ENCODE results near the gene H3-3A.

GRCh38 chr1:226092965-226093364 is 30.4 kb downstream of the H3-3A start:
- TF ChIP-seq ESRRA (IDR thresholded peaks at IDR 0.05; ENCODE audit: low read length) (no peak), SMAD1 (IDR thresholded peaks at IDR 0.05; ENCODE audit: low read depth, partially characterized antibody) (no peak), SMC3 (IDR thresholded peaks at IDR 0.05; ENCODE audit: borderline replicate concordance, low read length) (no peak), MYC (IDR thresholded peaks at IDR 0.05; ENCODE audit: insufficient read depth, insufficient read length, insufficient replicate concordance, low read length, severe bottlenecking) (no peak), CBFB (IDR thresholded peaks at IDR 0.05; ENCODE audit: low read depth) (no peak), CTCF (IDR thresholded peaks at IDR 0.05 in 2 of 3, conservative IDR thresholded peaks at IDR 0.05 in 1 of 3; ENCODE audit: control insufficient read depth in 2 of 3, extremely low read depth in 1 of 3, insufficient read depth in 1 of 3, low read depth in 3 of 3, low read length in 3 of 3) (no peak), IKZF1 (conservative IDR thresholded peaks at IDR 0.05) (no peak), MXI1 (IDR thresholded peaks at IDR 0.05; ENCODE audit: low read depth, low read length) (no peak), EZH2 (IDR thresholded peaks at IDR 0.05; ENCODE audit: borderline replicate concordance, control insufficient read depth, low read depth, low read length) (no peak), RAD21 (IDR thresholded peaks at IDR 0.05; ENCODE audit: insufficient read depth, low read depth, low read length) (no peak)

Data from GM12878 (cell line).